Right atrium auricular region (tissue), 2 donors: ENCODE results near the gene ANGPTL2. TPM values are rescaled to one million over a fixed set of nuclear protein-coding genes. Genes with fewer than 3 reads are reported as not detected.

ENCODE experiments used
- total RNA-seq, 2 donors: library from RNA; depleted of rRNA; stranded (reverse); fragments of >200 nt; gene quantifications; one replicate each; pipeline ENCODE4 v1.1.0, GENCODE V29; 2016

Gene ANGPTL2
- total RNA-seq, 2 donors from 2014 or later: 42.8 to 55.8 TPM

Other genes with a start within 250 kb of the ANGPTL2 start
- 10 to 100 TPM in 1 of 2 donors, 1 to 10 TPM in 1; 9.7 to 17.7 TPM for gene RALGPS1, start 207.9 kb downstream of the ANGPTL2 start, total RNA-seq
- 10 to 100 TPM in 1 of 2 donors, 1 to 10 TPM in 1; 8.9 to 17.7 TPM for gene GARNL3, start 142.1 kb upstream of the ANGPTL2 start, total RNA-seq